HG03575 (cell line): ENCODE results near the gene AATF.

Experiments
- ATAC-seq: cut with Tn5 transposase; IDR thresholded peaks from one replicate; pipeline ENCODE4 v1.9.1; 2021; ENCODE audit not compliant: unreplicated experiment, insufficient number of reproducible peaks, low FRiP score; ENCODE audit errors: extremely low read depth

The AATF gene

DNA sequence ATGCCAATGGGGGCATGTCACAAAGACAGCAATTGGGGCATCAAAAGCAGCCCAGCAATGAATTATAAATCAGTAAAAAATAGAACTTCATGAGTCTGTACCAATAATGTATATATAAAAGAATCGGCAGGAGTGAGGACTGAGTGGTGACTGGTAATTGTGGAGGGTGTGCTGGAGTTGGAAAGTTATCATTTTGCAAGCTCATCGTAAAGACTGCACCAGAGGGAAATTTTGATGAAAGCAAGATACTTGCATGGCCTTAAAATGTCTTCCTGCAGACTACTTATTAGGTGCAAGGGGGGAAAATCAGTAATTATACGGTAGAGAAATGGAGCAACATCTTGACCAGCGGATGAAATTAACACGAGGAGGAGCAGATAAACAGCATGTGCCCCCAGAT is 138.9 kb downstream of the AATF start:
- no peak for ATAC-seq

DNA sequence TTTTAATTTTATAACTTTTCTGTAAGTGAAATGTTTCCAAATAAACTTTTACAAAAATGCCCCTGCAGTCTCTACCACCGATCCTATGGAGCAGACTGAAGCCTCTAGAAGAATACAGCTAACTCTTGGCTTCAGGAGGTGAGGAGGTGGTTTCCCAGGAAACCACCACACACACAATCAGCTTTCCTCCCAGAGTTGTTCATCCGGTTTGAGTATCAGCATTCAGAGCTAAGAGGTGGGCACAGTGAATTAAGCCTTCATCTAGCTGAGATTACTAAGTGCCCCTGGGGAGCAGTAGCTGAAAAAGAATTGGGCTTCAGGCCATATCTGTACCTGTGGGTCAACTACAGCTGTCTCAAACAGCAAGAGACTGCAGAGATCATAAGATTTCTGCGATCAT is 139.7 kb downstream of the AATF start:
- no peak for ATAC-seq

DNA sequence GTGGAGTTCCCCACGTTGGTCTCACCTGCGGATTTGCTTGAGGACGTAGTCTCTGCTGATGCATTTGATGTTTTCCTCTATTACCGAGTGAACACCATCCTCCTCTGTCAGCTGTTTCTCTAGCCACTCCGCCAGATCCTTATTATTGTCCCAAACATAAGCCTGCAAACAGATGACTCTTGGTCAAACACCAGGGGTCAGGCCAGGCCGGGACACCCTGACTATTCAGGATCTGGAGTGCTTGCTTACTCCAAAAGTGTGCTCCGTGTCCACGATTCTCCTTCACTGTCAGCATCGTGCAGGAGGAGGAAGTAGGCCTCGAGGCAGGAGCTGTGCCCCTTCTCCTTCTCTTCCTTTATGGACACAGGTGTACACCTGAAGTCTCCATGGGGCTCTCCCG is 140.2 kb downstream of the AATF start:
- no peak for ATAC-seq

GRCh38 chr17:37089956-37090355 is 141.2 kb downstream of the AATF start:
- ATAC-seq: no peak

- no peak for ATAC-seq
Observed at GRCh38 chr17:37090941-37091340, 142.2 kb downstream of the AATF start.

GRCh38 chr17:37092071-37092470 is 143.3 kb downstream of the AATF start:
- ATAC-seq: no peak

- ATAC-seq: no peak
Observed at GRCh38 chr17:37092701-37093100, 143.9 kb downstream of the AATF start.

- ATAC-seq: no peak
Observed at GRCh38 chr17:37094391-37094790, 145.6 kb downstream of the AATF start.

GRCh38 chr17:37096071-37096470 is 147.3 kb downstream of the AATF start:
- no peak for ATAC-seq

GRCh38 chr17:37097154-37097553 is 148.4 kb downstream of the AATF start:
- ATAC-seq: no peak

DNA sequence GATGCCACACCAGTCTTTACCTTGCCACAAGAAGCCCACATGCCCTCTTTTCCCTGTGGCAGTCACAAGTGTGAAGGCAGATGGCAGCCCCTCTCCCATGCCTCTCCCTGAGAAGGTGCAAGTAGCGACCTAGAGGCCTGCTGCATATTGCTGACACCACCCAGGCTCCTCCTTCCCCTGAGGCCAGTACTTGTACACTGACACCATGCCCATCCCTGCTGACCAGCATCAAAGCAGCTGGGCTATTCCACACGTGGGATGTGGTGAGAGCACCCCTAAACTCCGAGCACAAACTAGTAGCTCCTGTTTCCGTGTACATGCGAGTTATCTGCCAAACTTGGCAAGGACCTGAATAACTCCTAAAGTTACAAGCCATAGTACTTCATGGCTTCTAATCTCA is 149.4 kb downstream of the AATF start:
- no peak for ATAC-seq

DNA sequence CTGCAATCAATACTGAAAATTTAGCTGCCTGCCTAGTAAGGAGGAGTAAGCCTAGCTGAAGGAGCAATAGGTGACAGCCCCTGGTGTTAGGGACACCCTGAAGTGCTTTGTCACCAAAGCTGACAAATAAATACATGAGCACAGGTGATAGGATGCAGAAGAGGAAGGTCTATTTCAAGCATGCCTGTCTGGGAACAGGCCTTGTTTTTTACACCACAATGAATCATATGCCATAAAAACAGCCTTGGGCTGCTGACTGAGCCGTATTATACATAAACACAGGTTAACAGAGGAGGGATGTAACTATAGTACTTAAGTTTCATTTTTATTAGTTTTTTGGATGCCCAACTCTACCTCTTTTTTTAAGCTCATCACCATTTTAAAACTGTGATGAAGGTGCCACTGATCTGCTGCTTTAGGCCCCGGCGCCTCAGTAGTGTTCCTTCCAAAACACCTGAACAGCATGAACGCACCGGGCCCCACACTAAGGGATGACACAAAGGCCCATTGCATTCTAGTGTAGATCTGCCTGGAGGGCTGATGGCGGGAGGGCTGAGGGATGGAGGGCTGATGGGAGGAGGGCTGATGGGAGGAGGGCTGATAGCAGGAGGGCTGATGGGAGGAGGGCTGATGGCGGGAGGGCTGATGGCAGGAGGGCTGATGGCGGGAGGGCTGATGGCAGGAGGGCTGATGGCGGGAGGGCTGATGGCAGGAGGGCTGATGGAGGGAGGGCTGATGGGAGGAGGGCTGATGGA is 150.3 kb downstream of the AATF start:
- no peak for ATAC-seq

DNA sequence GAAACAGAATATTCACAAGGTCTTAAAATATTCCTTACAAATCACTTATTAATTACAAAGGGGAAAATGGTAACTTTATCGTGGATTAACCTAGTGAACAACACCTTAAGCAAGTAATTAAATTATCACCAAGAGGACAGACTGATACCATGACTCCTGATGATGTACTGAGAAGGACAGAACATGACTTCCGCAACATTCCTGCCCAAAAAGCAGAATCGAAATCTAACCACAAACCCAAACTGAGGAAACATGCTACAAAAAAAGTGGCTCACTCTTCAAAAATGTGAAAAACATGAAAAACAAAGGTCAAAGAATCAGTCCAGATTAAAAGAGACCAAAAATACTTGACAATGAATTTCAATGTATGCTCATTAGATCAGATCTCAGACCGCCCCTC is 151.5 kb downstream of the AATF start:
- no peak for ATAC-seq

- ATAC-seq: no peak
Observed at GRCh38 chr17:37101306-37101705, 152.6 kb downstream of the AATF start.

- no peak for ATAC-seq
Observed at GRCh38 chr17:37103231-37103630, 154.5 kb downstream of the AATF start.

GRCh38 chr17:37106049-37106448 is 157.3 kb downstream of the AATF start:
- no peak for ATAC-seq
